A549 (cell line): ENCODE results near the gene ANKRA2. TPM values are rescaled to one million over a fixed set of nuclear protein-coding genes. Genes with fewer than 3 reads are reported as not detected.

Source experiments
- ATAC-seq, 2 experiments: fragments of 200-7000 bp in 1 of 2; fragments of >200 bp in 1 of 2; cut with Nextera tagmentation in 1 of 2; cut with Tn5 transposase in 1 of 2; 3 replicates each; pipeline versions ENCODE4 v1.8.0 to v1.9.1; 2018 to 2020; ENCODE audit warnings: mild to moderate bottlenecking in 1 of 2, moderate library complexity in 1 of 2
- CTCF ChIA-PET: fragments of 300-600 bp; sonication (Branson Sonifier 250); formaldehyde crosslinking; extraction: SDS; loops from one replicate; lab custom pipeline; 2021; ENCODE audit warnings: antibody characterized with exemption, inconsistent platforms; lab: Yijun Ruan, JAX
- POLR2A ChIA-PET: fragments of 350-600 bp; formaldehyde crosslinking; extraction: SDS; loops from one replicate; lab custom pipeline; 2021; ENCODE audit warnings: antibody characterized with exemption, inconsistent platforms; lab: Yijun Ruan, JAX
- DNase-seq, 2 experiments: peaks; one replicate each; pipeline versions ENCODE4 v3.0.0 to v3.0.0-alpha.2; 2011 to 2016; ENCODE audit warnings: low read depth in 1 of 2, low spot score in 1 of 2
- FAIRE-seq: peaks from 2 replicates; lab custom pipeline; 2011; peaks lifted over from hg19 to GRCh38; lab: Jason Lieb, UNC
- H3K27ac ChIP-seq, 2 experiments: fragments of >200 bp; sonication (Bioruptor Twin); formaldehyde crosslinking; 3 replicates each; pipeline ENCODE4 v1.5.1; 2016 to 2017
- H3K4me1 ChIP-seq: fragments of >200 bp; sonication (Bioruptor Twin); formaldehyde crosslinking; 3 replicates; pipeline ENCODE4 v1.6.1; 2016
- H3K4me2 ChIP-seq: fragments of >200 bp; sonication (Bioruptor Twin); formaldehyde crosslinking; 3 replicates; pipeline ENCODE4 v1.6.1; 2016
- H3K4me3 ChIP-seq: fragments of >200 bp; sonication (Bioruptor Twin); formaldehyde crosslinking; 3 replicates; pipeline ENCODE4 v1.5.1; 2016
- H3K9me3 ChIP-seq: fragments of >200 bp; sonication (Bioruptor Twin); formaldehyde crosslinking; 3 replicates; pipeline ENCODE4 v1.6.1; 2016
- BHLHE40 ChIP-seq: IDR thresholded peaks from 2 replicates; pipeline ENCODE4 v1.6.1; 2012; ENCODE audit warnings: low read depth, low read length, inconsistent platforms
- CBX8 ChIP-seq: fragments of 200-600 bp; sonication (generic); IDR thresholded peaks from 2 replicates; pipeline ENCODE4 v1.6.1; 2016
- FOSB ChIP-seq: fragments of 250-450 bp; sonication (Bioruptor Pico); IDR thresholded peaks from 2 replicates; pipeline ENCODE4 v1.5.0; 2020; ENCODE audit warnings: mild to moderate bottlenecking, moderate library complexity
- GATA3 ChIP-seq: IDR thresholded peaks from 2 replicates; pipeline ENCODE4 v1.6.1; 2012; ENCODE audit warnings: borderline replicate concordance
- HDAC2 ChIP-seq: fragments of 200-600 bp; sonication (generic); IDR thresholded peaks from 2 replicates; pipeline ENCODE4 v1.6.1; 2016
- HEYL ChIP-seq: fragments of 250-450 bp; sonication (Bioruptor Pico); IDR thresholded peaks from 2 replicates; pipeline ENCODE4 v1.8.0; 2021; ENCODE audit warnings: mild to moderate bottlenecking, moderate library complexity
- HOXA7 ChIP-seq: fragments of 250-450 bp; sonication (Bioruptor Pico); IDR thresholded peaks from 2 replicates; pipeline ENCODE4 v1.5.0; 2020; ENCODE audit warnings: mild to moderate bottlenecking, moderate library complexity
- JUNB ChIP-seq: fragments of >200 bp; sonication (Bioruptor Twin); formaldehyde crosslinking; IDR thresholded peaks from 2 replicates; pipeline ENCODE4 v1.6.1; 2016
- KDM1A ChIP-seq: fragments of 200-600 bp; sonication (generic); IDR thresholded peaks from 2 replicates; pipeline ENCODE4 v1.6.1; 2016; ENCODE audit warnings: low read depth, mild to moderate bottlenecking
- MAFK ChIP-seq: fragments of 450-650 bp; IDR thresholded peaks from 2 replicates; pipeline ENCODE4 v1.6.1; 2014; ENCODE audit not compliant: partially characterized antibody
- MAZ ChIP-seq: fragments of 150-350 bp; IDR thresholded peaks from 2 replicates; pipeline ENCODE4 v1.6.1; 2014; ENCODE audit warnings: antibody characterized with exemption, low read depth, low read length, borderline replicate concordance
- PHF8 ChIP-seq: fragments of 200-600 bp; sonication (generic); IDR thresholded peaks from 2 replicates; pipeline ENCODE4 v1.6.1; 2016; ENCODE audit warnings: low read depth, mild to moderate bottlenecking, antibody characterized with exemption, moderate library complexity, borderline replicate concordance
- RAD21 ChIP-seq, 2 experiments: fragments of >200 bp in 1 of 2; sonication (Bioruptor Twin) in 1 of 2; formaldehyde crosslinking in 1 of 2; IDR thresholded peaks in 1 of 2; conservative IDR thresholded peaks in 1 of 2; 2 replicates in 1 of 2; 3 replicates in 1 of 2; pipeline ENCODE4 v1.6.1; 2012 to 2018; ENCODE audit warnings: inconsistent platforms in 1 of 2
- RCOR1 ChIP-seq: fragments of 150-350 bp; IDR thresholded peaks from 2 replicates; pipeline ENCODE4 v1.6.1; 2014; ENCODE audit warnings: antibody characterized with exemption, low read length, low read depth
- RFX5 ChIP-seq: fragments of 450-650 bp; IDR thresholded peaks from 2 replicates; pipeline ENCODE4 v1.7.1; 2014; ENCODE audit warnings: antibody characterized with exemption, mild to moderate bottlenecking, moderate library complexity
- RNF2 ChIP-seq: fragments of 200-600 bp; sonication (generic); IDR thresholded peaks from 2 replicates; pipeline ENCODE4 v1.6.1; 2016; ENCODE audit warnings: low read depth, mild to moderate bottlenecking, antibody characterized with exemption, moderate library complexity, borderline replicate concordance
- SMC3 ChIP-seq: fragments of >200 bp; sonication (Bioruptor Twin); formaldehyde crosslinking; IDR thresholded peaks from 3 replicates; pipeline ENCODE4 v1.6.1; 2018; ENCODE audit warnings: inconsistent platforms
- ZFP36 ChIP-seq: fragments of 450-650 bp; IDR thresholded peaks from 2 replicates; pipeline ENCODE4 v1.6.1; 2014; ENCODE audit warnings: borderline replicate concordance; ENCODE audit not compliant: partially characterized antibody
- WGBS: methylation state at CpG from one replicate; pipeline ENCODE4 v1.1.6; 2017; ENCODE audit errors: missing lambda C conversion rate; 5-methylcytosine and 5-hydroxymethylcytosine counted together
- polyA plus RNA-seq, 4 experiments: library from polyadenylated mRNA; depleted of rRNA in 3 of 4; stranded (reverse); fragments of >200 nt; fragmentation: RNase III in 1 of 4; extraction: RNeasy Plus Mini Kit Qiagen cat#74134 plus additional on column Dnase treatment in 1 of 4; gene quantifications; 2 replicates in 3 of 4; 3 replicates in 1 of 4; pipeline ENCODE4 v1.2.3, GENCODE V29; 2011 to 2017
- TF ChIP-seq, protein P1 (sequence below): IDR thresholded peaks from 2 replicates; pipeline ENCODE4 v1.6.1; 2012
- TF ChIP-seq, protein P2 (sequence below): fragments of >200 bp; sonication (Bioruptor Twin); formaldehyde crosslinking; IDR thresholded peaks from 3 replicates; pipeline ENCODE4 v1.5.1; 2016
- TF ChIP-seq, protein P3 (sequence below): fragments of 150-350 bp; IDR thresholded peaks from 2 replicates; pipeline ENCODE4 v1.6.1; 2014; ENCODE audit warnings: low read depth, mild to moderate bottlenecking, low read length

The ANKRA2 gene
- polyA plus RNA-seq, 2 of the 4 experiments (the other 2 are of a cell fraction), result 12.5 to 38.3 TPM

DNA sequence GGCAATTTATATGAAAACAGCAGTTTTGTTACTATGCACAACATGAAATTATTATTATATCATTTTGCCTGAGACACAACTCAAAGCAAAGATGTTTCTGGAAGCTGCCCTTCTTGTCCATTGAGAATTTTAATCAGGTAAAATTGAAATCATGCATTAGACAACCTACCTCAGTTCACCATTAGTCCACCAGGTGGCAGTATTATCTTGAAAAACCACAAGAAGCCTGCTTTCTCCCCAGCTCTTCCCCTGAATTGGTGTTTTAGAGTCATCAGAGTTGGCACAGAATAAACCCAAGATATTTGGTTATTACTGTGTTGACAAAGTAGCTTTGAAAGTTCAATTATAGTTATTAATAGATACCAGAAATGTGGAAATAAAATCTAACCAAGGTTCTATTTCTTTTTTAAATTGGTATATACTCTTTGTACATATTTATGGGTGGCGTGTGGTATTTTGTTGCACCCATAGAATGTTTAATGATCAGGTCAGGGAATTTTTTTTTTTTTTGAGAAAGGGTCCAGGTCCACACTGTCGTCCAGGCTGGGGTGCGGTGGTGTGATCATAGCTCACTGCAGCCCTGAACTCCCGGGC is 25.8 kb upstream of the ANKRA2 start:
- ATAC-seq (peak; percentile 83 to 90), FAIRE-seq (peak; percentile 96), DNase-seq (peak; percentile 64 to 88)
- no peaks in the 10 kb centered on the region for H3K9me3 ChIP-seq
- POLR2A ChIA-PET, result interaction anchor here (0.7 to 1.6 kb wide), 3 partner anchors 34 to 206 kb away, joined by 3 to 5 read pairs (median 3); partner anchors contain the start of gene ARHGEF28
- WGBS, result 30% methylated on average over 4 of the region's 4 CpGs
- H3K4me3 ChIP-seq, result no peak overlapping the region
- TF ChIP-seq, protein P1, sequence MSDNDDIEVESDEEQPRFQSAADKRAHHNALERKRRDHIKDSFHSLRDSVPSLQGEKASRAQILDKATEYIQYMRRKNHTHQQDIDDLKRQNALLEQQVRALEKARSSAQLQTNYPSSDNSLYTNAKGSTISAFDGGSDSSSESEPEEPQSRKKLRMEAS, result no peak
- TF ChIP-seq BHLHE40 (no peak), HEYL (no peak), ZFP36 (no peak), JUNB (no peak), SMC3 (peak; percentile 98), RNF2 (no peak), RFX5 (no peak), RAD21 (conservative IDR thresholded peaks at IDR 0.05 in 1 of 2, IDR thresholded peaks at IDR 0.05 in 1 of 2) (peak; percentile 97 to 98)
- TF ChIP-seq, protein P2, sequence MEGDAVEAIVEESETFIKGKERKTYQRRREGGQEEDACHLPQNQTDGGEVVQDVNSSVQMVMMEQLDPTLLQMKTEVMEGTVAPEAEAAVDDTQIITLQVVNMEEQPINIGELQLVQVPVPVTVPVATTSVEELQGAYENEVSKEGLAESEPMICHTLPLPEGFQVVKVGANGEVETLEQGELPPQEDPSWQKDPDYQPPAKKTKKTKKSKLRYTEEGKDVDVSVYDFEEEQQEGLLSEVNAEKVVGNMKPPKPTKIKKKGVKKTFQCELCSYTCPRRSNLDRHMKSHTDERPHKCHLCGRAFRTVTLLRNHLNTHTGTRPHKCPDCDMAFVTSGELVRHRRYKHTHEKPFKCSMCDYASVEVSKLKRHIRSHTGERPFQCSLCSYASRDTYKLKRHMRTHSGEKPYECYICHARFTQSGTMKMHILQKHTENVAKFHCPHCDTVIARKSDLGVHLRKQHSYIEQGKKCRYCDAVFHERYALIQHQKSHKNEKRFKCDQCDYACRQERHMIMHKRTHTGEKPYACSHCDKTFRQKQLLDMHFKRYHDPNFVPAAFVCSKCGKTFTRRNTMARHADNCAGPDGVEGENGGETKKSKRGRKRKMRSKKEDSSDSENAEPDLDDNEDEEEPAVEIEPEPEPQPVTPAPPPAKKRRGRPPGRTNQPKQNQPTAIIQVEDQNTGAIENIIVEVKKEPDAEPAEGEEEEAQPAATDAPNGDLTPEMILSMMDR, result peak; percentile 97
- TF ChIP-seq, all 56 proteins: peak for 3
- Histone ChIP-seq H3K4me1 (peaks cover 27% of the 10 kb centered on the region), H3K27ac (peak overlapping the region; percentile 58 to 70), H3K4me2 (peak overlapping the region; percentile 50)
- CTCF ChIA-PET, result interaction anchor here (0.6 to 10.3 kb wide), 78 partner anchors 8 to 1090 kb away, joined by 3 to 315 read pairs (median 5); partner anchors contain the start of genes ANKRA2, ARHGEF28 and UTP15

DNA sequence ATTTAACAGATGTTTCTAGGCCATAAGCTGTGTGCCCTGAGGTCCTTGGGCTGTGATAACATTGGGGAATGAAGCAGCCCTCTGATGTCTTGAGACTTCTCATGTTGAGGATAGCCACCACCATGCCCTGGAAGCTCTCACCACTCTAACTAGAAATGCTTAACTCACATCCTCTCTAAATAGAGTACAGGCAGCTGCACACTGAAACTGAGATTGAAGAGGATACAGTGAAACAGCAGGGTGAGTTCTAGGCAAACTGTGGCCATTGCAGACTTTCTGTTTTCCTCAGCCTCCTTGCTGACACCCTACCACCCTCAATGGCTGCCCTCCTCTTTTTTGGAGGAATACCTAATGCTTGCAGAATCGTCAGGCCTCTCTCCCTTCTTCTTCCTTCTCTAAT is 22.5 kb upstream of the ANKRA2 start:
- TF ChIP-seq FOSB (CRISPR knock-in tag), result no peak
- TF ChIP-seq, protein P3, sequence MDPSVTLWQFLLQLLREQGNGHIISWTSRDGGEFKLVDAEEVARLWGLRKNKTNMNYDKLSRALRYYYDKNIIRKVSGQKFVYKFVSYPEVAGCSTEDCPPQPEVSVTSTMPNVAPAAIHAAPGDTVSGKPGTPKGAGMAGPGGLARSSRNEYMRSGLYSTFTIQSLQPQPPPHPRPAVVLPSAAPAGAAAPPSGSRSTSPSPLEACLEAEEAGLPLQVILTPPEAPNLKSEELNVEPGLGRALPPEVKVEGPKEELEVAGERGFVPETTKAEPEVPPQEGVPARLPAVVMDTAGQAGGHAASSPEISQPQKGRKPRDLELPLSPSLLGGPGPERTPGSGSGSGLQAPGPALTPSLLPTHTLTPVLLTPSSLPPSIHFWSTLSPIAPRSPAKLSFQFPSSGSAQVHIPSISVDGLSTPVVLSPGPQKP, result no peak
- TF ChIP-seq MAZ, result no peak
- TF ChIP-seq KDM1A, result no peak
- TF ChIP-seq HDAC2, result no peak
- no peak for TF ChIP-seq GATA3
- no peak for TF ChIP-seq HOXA7 (CRISPR knock-in tag)
- TF ChIP-seq RCOR1, result no peak
- no peak for TF ChIP-seq CBX8
- no peak for TF ChIP-seq MAFK
- no peak for TF ChIP-seq PHF8
- POLR2A ChIA-PET, result no interaction called here
- Histone ChIP-seq H3K4me2 (no peak overlapping the region), H3K4me1 (peaks cover 18% of the 10 kb centered on the region), H3K4me3 (no peak overlapping the region), H3K9me3 (no peaks in the 10 kb centered on the region), H3K27ac (no peak overlapping the region)
- WGBS, result 67% methylated on average over 1 of the region's 1 CpG
- DNase-seq (no peak), FAIRE-seq (no peak), ATAC-seq (no peak)
- CTCF ChIA-PET, result interaction anchor here (1.8 to 10.3 kb wide), 4 partner anchors 68 to 204 kb away, joined by 8 to 315 read pairs (median 61); no protein-coding TSS in a partner anchor
